ENCODE data around the gene BNC2.

Gene BNC2

DNA sequence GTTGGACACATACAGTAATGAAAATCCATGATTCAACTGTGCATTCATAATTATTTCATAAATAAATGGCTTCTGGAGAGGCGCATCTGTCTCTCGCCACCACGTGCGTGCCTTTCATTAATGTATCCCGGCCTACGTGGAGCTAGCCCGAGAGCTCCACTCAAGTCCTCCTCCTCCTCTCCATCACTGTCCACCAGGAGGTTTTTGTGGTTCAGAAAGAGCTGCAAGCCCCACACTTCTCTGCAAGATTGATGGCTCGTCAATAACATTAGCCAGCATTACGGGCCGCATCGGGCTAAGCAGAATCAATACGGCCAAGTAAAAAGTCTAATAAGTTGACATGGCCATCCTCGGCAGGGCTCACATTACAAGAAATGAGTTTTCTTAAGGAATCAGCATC lies 499.8 kb downstream of the BNC2 start:
- H3K9me3 ChIP-seq (ENCODE audit: control insufficient read depth, insufficient read depth, low read depth, low read length): no peaks in the 10 kb centered on the region
- ChIA-PET CTCF (no interaction called here), POLR2A (interaction anchor here (0.6 kb wide), 1 partner anchor 79 kb away, joined by 3 read pairs; no protein-coding TSS in a partner anchor)
- no peaks in the 10 kb centered on the region for H3K36me3 ChIP-seq (ENCODE audit: control insufficient read depth in 2 of 2, insufficient read depth in 1 of 2, low read length in 2 of 2)
- H3K4me3 ChIP-seq (ENCODE audit: low read depth, low read length): no peak overlapping the region
- TF ChIP-seq ZNF155 (tag by site-specific recombination; IDR thresholded peaks at IDR 0.05): no peak
- TF ChIP-seq, protein P1, sequence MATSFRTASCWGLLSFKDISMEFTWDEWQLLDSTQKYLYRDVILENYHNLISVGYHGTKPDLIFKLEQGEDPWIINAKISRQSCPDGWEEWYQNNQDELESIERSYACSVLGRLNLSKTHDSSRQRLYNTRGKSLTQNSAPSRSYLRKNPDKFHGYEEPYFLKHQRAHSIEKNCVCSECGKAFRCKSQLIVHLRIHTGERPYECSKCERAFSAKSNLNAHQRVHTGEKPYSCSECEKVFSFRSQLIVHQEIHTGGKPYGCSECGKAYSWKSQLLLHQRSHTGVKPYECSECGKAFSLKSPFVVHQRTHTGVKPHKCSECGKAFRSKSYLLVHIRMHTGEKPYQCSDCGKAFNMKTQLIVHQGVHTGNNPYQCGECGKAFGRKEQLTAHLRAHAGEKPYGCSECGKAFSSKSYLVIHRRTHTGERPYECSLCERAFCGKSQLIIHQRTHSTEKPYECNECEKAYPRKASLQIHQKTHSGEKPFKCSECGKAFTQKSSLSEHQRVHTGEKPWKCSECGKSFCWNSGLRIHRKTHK (tag by site-specific recombination; IDR thresholded peaks at IDR 0.05): no peak
- TF ChIP-seq ZNF202 (tag by site-specific recombination; IDR thresholded peaks at IDR 0.05; ENCODE audit: borderline replicate concordance): no peak
- TF ChIP-seq ZNF132 (tag by site-specific recombination; IDR thresholded peaks at IDR 0.05; ENCODE audit: borderline replicate concordance): no peak
- TF ChIP-seq, protein P2, sequence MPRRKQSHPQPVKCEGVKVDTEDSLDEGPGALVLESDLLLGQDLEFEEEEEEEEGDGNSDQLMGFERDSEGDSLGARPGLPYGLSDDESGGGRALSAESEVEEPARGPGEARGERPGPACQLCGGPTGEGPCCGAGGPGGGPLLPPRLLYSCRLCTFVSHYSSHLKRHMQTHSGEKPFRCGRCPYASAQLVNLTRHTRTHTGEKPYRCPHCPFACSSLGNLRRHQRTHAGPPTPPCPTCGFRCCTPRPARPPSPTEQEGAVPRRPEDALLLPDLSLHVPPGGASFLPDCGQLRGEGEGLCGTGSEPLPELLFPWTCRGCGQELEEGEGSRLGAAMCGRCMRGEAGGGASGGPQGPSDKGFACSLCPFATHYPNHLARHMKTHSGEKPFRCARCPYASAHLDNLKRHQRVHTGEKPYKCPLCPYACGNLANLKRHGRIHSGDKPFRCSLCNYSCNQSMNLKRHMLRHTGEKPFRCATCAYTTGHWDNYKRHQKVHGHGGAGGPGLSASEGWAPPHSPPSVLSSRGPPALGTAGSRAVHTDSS (tag by site-specific recombination; IDR thresholded peaks at IDR 0.05): no peak
- TF ChIP-seq, protein P3, sequence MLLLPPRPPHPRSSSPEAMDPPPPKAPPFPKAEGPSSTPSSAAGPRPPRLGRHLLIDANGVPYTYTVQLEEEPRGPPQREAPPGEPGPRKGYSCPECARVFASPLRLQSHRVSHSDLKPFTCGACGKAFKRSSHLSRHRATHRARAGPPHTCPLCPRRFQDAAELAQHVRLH (tag by site-specific recombination; IDR thresholded peaks at IDR 0.05): no peak
- no peak for TF ChIP-seq ZNF670 (tag by site-specific recombination; IDR thresholded peaks at IDR 0.05; ENCODE audit: low read depth)
- TF ChIP-seq OSR2 (tag by site-specific recombination; IDR thresholded peaks at IDR 0.05): no peak
- TF ChIP-seq ZNF19 (tag by site-specific recombination; IDR thresholded peaks at IDR 0.05; ENCODE audit: low read depth): no peak
- TF ChIP-seq ZNF10 (tag by site-specific recombination; IDR thresholded peaks at IDR 0.05): no peak
- TF ChIP-seq ZFHX2 (tag by site-specific recombination; conservative IDR thresholded peaks at IDR 0.05): no peak
- TF ChIP-seq, protein P4, sequence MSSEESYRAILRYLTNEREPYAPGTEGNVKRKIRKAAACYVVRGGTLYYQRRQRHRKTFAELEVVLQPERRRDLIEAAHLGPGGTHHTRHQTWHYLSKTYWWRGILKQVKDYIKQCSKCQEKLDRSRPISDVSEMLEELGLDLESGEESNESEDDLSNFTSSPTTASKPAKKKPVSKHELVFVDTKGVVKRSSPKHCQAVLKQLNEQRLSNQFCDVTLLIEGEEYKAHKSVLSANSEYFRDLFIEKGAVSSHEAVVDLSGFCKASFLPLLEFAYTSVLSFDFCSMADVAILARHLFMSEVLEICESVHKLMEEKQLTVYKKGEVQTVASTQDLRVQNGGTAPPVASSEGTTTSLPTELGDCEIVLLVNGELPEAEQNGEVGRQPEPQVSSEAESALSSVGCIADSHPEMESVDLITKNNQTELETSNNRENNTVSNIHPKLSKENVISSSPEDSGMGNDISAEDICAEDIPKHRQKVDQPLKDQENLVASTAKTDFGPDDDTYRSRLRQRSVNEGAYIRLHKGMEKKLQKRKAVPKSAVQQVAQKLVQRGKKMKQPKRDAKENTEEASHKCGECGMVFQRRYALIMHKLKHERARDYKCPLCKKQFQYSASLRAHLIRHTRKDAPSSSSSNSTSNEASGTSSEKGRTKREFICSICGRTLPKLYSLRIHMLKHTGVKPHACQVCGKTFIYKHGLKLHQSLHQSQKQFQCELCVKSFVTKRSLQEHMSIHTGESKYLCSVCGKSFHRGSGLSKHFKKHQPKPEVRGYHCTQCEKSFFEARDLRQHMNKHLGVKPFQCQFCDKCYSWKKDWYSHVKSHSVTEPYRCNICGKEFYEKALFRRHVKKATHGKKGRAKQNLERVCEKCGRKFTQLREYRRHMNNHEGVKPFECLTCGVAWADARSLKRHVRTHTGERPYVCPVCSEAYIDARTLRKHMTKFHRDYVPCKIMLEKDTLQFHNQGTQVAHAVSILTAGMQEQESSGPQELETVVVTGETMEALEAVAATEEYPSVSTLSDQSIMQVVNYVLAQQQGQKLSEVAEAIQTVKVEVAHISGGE (tag by site-specific recombination; conservative IDR thresholded peaks at IDR 0.05; ENCODE audit: low read depth): no peak
- no peak for TF ChIP-seq KLF7 (tag by site-specific recombination; IDR thresholded peaks at IDR 0.05; ENCODE audit: borderline replicate concordance)
- TF ChIP-seq GFI1B (tag by site-specific recombination; IDR thresholded peaks at IDR 0.05): no peak
- TF ChIP-seq BCL11B (tag by site-specific recombination; IDR thresholded peaks at IDR 0.05; ENCODE audit: low read depth): no peak
- TF ChIP-seq ZNF585B (tag by site-specific recombination; IDR thresholded peaks at IDR 0.05): no peak
- no peak for TF ChIP-seq ZNF624 (tag by site-specific recombination; IDR thresholded peaks at IDR 0.05)
- TF ChIP-seq ZNF473 (tag by site-specific recombination; IDR thresholded peaks at IDR 0.05): no peak
- H3K4me1 ChIP-seq (ENCODE audit: control insufficient read depth, insufficient read depth, low read length): no peaks in the 10 kb centered on the region
- no peak overlapping the region for H3K27ac ChIP-seq (ENCODE audit: extremely low read depth, low read depth, low read length)

DNA sequence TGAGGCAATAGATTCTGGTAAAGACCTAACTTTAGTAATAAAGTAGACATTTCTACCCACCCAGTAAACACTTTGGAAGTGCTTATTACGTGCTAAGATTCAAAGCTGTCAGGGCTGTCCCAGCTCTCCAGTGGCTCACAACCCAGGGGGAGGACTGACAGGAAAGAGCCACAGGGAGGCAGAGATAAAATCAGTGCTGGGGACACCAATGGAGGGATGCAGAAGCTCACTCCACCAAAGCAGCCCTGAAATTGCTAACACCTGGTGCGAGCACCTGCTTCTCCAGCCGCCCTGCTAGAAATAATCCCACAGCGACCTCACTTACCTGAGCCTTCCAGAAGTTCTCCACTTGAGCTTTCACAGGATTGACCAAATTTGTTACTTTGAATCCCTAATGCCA lies 501.0 kb downstream of the BNC2 start:
- ChIA-PET POLR2A (interaction anchor here (0.5 kb wide), 2 partner anchors 108 to 719 kb away, joined by 3 to 5 read pairs; no protein-coding TSS in a partner anchor), CTCF (interaction anchor here (0.5 to 0.7 kb wide), 3 partner anchors 48 to 823 kb away, joined by 3 read pairs; no protein-coding TSS in a partner anchor)
- TF ChIP-seq, protein P5, sequence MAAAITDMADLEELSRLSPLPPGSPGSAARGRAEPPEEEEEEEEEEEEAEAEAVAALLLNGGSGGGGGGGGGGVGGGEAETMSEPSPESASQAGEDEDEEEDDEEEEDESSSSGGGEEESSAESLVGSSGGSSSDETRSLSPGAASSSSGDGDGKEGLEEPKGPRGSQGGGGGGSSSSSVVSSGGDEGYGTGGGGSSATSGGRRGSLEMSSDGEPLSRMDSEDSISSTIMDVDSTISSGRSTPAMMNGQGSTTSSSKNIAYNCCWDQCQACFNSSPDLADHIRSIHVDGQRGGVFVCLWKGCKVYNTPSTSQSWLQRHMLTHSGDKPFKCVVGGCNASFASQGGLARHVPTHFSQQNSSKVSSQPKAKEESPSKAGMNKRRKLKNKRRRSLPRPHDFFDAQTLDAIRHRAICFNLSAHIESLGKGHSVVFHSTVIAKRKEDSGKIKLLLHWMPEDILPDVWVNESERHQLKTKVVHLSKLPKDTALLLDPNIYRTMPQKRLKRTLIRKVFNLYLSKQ (tag by site-specific recombination; IDR thresholded peaks at IDR 0.05; ENCODE audit: borderline replicate concordance): no peak
- peak; percentile 22; the same call in 1 of the 2 replicates for TF ChIP-seq GLIS1 (tag by site-specific recombination; IDR thresholded peaks at IDR 0.05)
- TF ChIP-seq ZNF10 (tag by site-specific recombination; IDR thresholded peaks at IDR 0.05): no peak
- TF ChIP-seq ZNF701 (tag by site-specific recombination; IDR thresholded peaks at IDR 0.05): no peak
- H3K4me3 ChIP-seq (ENCODE audit: low read depth, low read length): no peak overlapping the region
- no peaks in the 10 kb centered on the region for H3K36me3 ChIP-seq (ENCODE audit: control insufficient read depth in 2 of 2, insufficient read depth in 1 of 2, low read length in 2 of 2)
- no peaks in the 10 kb centered on the region for H3K9me3 ChIP-seq (ENCODE audit: control insufficient read depth, insufficient read depth, low read depth, low read length)
- H3K27ac ChIP-seq (ENCODE audit: extremely low read depth, low read depth, low read length): no peak overlapping the region
- no peaks in the 10 kb centered on the region for H3K4me1 ChIP-seq (ENCODE audit: control insufficient read depth, insufficient read depth, low read length)

Measured in HEK293 (cell line).